Measurements from ENCODE around the gene MMP7. TPM values are rescaled to one million over a fixed set of nuclear protein-coding genes. Genes with fewer than 3 reads are reported as not detected.

The MMP7 gene
- total and polyA plus RNA-seq, 4 donors = 0.99 to 1.8 (median 1.4) TPM; not detected in 1

DNA sequence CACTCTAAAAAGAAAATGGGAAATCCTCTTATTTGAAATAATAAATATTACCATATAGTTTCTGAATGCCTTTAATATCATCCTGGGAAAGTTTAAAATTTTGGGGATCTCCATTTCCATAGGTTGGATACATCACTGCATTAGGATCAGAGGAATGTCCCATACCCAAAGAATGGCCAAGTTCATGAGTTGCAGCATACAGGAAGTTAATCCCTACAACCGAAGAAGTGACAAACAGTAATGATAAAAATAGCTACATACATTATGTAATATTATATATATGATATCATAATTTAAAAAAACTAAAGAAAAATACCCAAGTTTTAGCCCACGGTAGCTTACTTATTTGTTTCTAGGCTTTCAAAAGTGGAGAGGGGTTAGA lies 7.4 kb downstream of the MMP7 start (continued):
- TF ChIP-seq CTCF (IDR thresholded peaks at IDR 0.05; ENCODE audit: low read depth, low read length, missing input control) = no peak
- TF ChIP-seq, protein P1, sequence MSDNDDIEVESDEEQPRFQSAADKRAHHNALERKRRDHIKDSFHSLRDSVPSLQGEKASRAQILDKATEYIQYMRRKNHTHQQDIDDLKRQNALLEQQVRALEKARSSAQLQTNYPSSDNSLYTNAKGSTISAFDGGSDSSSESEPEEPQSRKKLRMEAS (IDR thresholded peaks at IDR 0.05) = no peak
- TF ChIP-seq EGR1 (IDR thresholded peaks at IDR 0.05; ENCODE audit: low read depth in 2 of 2) = no peak
- no peak for TF ChIP-seq HNF4G (IDR thresholded peaks at IDR 0.05)
- TF ChIP-seq JUND (IDR thresholded peaks at IDR 0.05) = no peak

DNA sequence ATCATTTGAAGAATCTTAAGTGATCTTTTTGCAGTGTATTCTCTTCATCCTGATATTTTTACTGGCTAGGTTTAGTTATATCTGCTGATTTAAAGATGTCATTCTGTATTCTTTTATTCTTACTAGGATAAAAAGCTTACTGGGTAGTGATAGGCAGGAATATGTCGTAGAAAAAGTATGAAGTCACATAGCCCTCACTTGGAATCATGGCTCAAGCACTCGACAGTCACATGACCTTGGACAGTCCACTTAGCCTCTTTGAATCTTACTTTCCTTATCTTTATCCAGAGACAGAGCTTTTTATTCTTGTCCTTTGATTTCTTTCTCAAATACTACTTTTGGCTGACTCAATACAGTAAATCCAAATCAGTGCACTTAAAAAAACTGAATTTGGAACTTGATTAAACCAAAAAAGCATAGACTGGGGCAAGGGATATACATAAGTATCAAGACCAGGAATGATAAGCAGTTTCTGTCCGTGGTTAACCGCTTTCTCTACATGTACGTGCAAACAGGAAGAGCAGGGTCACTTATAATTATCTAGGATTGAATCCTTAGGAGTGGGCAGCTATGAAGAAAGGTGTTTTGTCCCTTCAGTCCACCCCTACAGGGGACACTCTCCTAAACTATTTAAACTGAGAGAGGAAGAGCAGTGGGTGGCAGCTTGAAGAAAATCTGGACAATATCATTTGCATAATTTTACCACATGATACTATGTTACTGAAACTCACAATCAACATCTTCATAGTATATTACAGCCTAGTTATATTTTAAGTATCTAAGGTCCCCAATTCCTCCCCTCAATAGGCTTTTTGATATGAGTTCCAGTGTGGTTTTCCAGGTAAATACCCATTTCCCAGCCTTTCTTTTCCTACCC lies 8.0 kb downstream of the MMP7 start:
- H3K4me3 ChIP-seq (ENCODE audit: low read depth in 1 of 3, low read length in 3 of 3) = no peak overlapping the region
- no peak for DNase-seq (ENCODE audit: low spot score)
- no peaks in the 10 kb centered on the region for H3K4me1 ChIP-seq (ENCODE audit: control insufficient read depth in 4 of 4, insufficient read depth in 4 of 4, low read length in 3 of 4)
- no peak overlapping the region for H3K9ac ChIP-seq (ENCODE audit: low read depth in 1 of 2, low read length in 2 of 2)
- no peaks in the 10 kb centered on the region for H3K36me3 ChIP-seq (ENCODE audit: control insufficient read depth in 4 of 4, insufficient read depth in 3 of 4, low read depth in 1 of 4, low read length in 3 of 4)
- H3K9me3 ChIP-seq (ENCODE audit: control insufficient read depth in 4 of 4, low read length in 3 of 4) = no peaks in the 10 kb centered on the region
- H3K27ac ChIP-seq (ENCODE audit: low read depth in 1 of 2, low read length in 2 of 2) = no peak overlapping the region
- no peak for TF ChIP-seq RXRA (IDR thresholded peaks at IDR 0.05)
- TF ChIP-seq FOXA2 (IDR thresholded peaks at IDR 0.05) = no peak
- TF ChIP-seq GABPA (IDR thresholded peaks at IDR 0.05 in 1 of 2, conservative IDR thresholded peaks at IDR 0.05 in 1 of 2) = no peak
- TF ChIP-seq RAD21 (IDR thresholded peaks at IDR 0.05) = no peak
- TF ChIP-seq JUND (IDR thresholded peaks at IDR 0.05) = no peak
- no peak for TF ChIP-seq CTCF (IDR thresholded peaks at IDR 0.05; ENCODE audit: low read depth, low read length, missing input control)
- no peak for TF ChIP-seq SP1 (IDR thresholded peaks at IDR 0.05)
- TF ChIP-seq NR2F2 (IDR thresholded peaks at IDR 0.05) = no peak
- TF ChIP-seq, protein P2, sequence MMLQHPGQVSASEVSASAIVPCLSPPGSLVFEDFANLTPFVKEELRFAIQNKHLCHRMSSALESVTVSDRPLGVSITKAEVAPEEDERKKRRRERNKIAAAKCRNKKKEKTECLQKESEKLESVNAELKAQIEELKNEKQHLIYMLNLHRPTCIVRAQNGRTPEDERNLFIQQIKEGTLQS (IDR thresholded peaks at IDR 0.05) = no peak
- TF ChIP-seq, protein P3, sequence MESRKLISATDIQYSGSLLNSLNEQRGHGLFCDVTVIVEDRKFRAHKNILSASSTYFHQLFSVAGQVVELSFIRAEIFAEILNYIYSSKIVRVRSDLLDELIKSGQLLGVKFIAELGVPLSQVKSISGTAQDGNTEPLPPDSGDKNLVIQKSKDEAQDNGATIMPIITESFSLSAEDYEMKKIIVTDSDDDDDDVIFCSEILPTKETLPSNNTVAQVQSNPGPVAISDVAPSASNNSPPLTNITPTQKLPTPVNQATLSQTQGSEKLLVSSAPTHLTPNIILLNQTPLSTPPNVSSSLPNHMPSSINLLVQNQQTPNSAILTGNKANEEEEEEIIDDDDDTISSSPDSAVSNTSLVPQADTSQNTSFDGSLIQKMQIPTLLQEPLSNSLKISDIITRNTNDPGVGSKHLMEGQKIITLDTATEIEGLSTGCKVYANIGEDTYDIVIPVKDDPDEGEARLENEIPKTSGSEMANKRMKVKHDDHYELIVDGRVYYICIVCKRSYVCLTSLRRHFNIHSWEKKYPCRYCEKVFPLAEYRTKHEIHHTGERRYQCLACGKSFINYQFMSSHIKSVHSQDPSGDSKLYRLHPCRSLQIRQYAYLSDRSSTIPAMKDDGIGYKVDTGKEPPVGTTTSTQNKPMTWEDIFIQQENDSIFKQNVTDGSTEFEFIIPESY (IDR thresholded peaks at IDR 0.05) = no peak
- TF ChIP-seq TAF1 (conservative IDR thresholded peaks at IDR 0.05) = no peak
- TF ChIP-seq HNF4G (IDR thresholded peaks at IDR 0.05) = no peak
- TF ChIP-seq, protein P4, sequence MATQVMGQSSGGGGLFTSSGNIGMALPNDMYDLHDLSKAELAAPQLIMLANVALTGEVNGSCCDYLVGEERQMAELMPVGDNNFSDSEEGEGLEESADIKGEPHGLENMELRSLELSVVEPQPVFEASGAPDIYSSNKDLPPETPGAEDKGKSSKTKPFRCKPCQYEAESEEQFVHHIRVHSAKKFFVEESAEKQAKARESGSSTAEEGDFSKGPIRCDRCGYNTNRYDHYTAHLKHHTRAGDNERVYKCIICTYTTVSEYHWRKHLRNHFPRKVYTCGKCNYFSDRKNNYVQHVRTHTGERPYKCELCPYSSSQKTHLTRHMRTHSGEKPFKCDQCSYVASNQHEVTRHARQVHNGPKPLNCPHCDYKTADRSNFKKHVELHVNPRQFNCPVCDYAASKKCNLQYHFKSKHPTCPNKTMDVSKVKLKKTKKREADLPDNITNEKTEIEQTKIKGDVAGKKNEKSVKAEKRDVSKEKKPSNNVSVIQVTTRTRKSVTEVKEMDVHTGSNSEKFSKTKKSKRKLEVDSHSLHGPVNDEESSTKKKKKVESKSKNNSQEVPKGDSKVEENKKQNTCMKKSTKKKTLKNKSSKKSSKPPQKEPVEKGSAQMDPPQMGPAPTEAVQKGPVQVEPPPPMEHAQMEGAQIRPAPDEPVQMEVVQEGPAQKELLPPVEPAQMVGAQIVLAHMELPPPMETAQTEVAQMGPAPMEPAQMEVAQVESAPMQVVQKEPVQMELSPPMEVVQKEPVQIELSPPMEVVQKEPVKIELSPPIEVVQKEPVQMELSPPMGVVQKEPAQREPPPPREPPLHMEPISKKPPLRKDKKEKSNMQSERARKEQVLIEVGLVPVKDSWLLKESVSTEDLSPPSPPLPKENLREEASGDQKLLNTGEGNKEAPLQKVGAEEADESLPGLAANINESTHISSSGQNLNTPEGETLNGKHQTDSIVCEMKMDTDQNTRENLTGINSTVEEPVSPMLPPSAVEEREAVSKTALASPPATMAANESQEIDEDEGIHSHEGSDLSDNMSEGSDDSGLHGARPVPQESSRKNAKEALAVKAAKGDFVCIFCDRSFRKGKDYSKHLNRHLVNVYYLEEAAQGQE (IDR thresholded peaks at IDR 0.05) = no peak
- WGBS = 66% methylated on average over 5 of the region's 5 CpGs
- no peaks in the 10 kb centered on the region for H3K27me3 ChIP-seq (ENCODE audit: control insufficient read depth in 4 of 4, insufficient read depth in 4 of 4, low read length in 3 of 4)
